Measurements from ENCODE around the gene CPSF6.
"Not testable (repeated sequence)": the region's sequence is repeated elsewhere in the genome, so short reads cannot be mapped to it uniquely, and the experiment has no call there.

The CPSF6 gene, protein sequence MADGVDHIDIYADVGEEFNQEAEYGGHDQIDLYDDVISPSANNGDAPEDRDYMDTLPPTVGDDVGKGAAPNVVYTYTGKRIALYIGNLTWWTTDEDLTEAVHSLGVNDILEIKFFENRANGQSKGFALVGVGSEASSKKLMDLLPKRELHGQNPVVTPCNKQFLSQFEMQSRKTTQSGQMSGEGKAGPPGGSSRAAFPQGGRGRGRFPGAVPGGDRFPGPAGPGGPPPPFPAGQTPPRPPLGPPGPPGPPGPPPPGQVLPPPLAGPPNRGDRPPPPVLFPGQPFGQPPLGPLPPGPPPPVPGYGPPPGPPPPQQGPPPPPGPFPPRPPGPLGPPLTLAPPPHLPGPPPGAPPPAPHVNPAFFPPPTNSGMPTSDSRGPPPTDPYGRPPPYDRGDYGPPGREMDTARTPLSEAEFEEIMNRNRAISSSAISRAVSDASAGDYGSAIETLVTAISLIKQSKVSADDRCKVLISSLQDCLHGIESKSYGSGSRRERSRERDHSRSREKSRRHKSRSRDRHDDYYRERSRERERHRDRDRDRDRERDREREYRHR

DNA sequence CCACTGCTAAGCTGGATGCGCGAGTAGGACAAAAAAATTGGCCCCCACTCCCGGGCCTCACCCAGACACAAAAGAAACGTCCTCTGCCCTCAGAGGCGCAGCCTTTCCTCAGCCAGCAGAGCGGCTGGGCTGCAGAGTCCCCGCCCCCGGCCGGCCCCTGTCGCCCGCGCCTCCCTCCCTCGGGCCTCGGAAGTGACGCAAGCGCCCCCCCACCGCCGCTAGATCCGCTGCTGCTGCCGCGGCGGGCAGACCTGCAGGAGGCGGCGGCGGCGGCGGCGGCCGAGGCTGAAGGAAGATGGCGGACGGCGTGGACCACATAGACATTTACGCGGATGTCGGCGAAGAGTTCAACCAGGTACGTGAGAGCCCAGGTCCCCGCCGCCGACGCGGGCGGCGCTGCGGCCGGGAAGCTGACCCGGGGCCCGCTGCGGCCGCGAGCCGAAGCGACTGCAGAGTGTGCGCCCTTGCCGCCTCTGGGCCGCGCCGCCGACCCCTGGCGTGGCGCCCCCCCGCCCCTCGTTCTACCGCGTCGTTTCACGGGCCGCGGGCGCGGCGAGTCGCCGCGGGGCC is at the start of gene CPSF6:
Gene CPSF6, plus strand, starts transcription at position 218 of the 570 bp plus-strand sequence. Its CDS starts 78 bp downstream, at position 296.
- peak; percentile 95 for DNase-seq

- no peak for DNase-seq
Measured at GRCh38 chr12:69196302-69197288, 42.8 kb upstream of the CPSF6 start.

DNA sequence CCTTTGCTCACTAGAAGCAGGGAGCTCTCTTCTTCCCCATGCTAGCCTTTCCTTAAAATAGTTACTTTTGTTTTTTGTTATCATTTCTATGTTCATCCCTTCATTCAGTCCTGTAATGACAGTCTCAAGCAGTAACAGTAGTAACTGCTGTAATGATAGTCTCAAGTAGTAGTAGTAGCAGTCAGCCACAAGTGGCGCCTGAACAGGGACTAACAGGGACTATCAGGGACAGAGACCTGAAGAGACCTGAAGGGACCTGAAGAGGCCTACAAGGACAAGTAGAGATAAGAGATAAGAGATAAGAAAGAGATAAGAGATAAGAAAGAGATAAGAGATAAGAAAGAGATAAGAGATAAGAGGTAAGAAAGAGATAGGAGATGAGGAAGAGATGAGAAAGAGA is 39.4 kb upstream of the CPSF6 start:
- not testable (repeated sequence) for DNase-seq

- DNase-seq, result no peak
Measured at GRCh38 chr12:69204191-69204590, 35.2 kb upstream of the CPSF6 start.

DNA sequence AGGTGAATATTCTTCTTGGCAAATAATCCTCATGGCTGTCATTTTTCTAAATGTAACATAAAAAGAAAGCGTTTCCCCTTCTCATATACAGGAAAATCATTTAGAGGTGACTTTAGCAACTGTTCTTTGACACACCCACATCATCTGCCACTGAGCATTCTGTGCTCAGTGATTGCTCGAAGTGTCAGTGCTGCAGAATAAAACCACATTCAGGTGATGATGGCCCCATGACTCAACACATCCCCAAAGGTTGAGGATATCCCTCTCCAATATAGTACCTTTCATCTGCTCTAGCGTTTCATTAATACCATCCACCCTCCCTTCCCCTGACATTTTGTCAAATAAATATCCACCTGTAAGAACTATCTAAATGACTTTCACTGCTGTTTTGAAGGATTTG is 28.7 kb upstream of the CPSF6 start:
- no peak for DNase-seq

- no peak for DNase-seq
Measured at GRCh38 chr12:69211160-69211559, 28.2 kb upstream of the CPSF6 start.

DNA sequence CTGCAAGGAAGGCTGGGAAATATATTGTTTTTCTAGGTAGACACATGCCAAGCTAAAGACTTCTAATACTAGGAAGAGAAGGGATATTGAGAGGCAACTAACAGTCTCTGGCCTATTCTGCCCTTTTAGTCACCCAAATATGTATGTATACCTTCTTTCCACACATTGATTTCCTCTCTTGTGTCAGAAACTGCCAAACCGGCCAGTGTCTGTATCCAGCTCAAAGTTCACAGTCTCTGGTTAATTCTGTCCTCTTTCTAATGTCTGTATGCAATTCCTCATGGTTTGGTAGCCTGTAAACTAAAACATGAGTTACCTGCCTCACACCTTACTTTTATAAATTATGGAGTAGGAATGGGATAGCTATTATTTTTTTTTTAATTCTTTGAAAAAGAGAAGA is 25.2 kb upstream of the CPSF6 start:
- DNase-seq, result no peak

- DNase-seq, result no peak
Measured at GRCh38 chr12:69225251-69225910, 14.0 kb upstream of the CPSF6 start.

DNA sequence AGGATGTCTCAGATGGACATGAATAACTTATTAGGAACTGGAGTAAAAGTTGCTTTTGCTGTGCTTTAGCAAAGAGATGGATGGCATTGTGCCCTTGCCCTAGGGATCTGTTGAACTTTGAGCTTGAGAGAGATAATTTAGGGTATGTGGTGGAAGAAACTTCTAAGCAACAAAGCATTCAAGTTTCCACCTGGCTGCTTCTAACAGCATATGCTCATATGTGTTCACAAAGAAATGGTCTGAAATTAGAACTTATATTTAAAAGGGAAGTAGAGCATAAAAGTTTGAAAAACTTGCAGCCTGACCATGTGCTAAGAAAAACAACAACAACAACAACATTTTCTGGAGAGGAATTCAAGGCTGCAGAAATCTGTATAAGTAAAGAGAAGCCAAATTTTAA is 7.9 kb upstream of the CPSF6 start:
- no peak for DNase-seq

DNA sequence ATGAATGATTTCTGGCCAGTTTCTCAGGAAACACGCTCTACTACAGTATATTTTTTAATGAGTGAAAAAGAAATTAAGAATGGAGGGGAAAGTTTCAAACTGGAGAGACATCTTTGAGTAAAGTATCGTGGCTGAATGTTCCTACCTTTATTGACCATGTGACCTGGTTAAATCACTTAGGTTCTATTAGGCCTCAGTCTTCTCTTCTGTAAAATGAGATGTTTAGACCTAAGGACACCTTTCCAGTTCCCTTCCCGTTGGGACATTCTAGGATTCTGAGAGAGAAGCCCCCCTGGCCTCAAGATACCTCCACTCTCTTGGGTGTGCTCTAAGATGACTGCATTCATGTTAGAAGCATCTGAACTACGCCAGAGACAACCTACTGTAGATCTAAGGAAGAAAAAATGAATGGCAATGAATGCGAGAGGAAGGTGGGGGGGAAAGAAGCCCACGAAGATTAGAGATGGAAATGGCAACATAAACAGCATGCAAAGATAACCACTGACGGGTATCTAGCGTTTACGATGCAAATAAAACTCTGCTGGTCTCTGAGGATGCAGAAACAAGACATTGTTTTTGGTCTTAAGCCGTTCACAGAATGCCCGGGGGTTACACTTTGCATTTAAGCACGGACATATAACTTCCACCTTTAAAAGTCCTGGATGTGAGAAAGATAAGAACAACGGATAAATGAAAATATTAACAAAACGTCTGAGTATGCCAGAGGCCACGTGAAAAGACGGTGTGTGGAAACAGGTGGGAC is 599 bp upstream of the CPSF6 start:
- DNase-seq, result no peak

DNA sequence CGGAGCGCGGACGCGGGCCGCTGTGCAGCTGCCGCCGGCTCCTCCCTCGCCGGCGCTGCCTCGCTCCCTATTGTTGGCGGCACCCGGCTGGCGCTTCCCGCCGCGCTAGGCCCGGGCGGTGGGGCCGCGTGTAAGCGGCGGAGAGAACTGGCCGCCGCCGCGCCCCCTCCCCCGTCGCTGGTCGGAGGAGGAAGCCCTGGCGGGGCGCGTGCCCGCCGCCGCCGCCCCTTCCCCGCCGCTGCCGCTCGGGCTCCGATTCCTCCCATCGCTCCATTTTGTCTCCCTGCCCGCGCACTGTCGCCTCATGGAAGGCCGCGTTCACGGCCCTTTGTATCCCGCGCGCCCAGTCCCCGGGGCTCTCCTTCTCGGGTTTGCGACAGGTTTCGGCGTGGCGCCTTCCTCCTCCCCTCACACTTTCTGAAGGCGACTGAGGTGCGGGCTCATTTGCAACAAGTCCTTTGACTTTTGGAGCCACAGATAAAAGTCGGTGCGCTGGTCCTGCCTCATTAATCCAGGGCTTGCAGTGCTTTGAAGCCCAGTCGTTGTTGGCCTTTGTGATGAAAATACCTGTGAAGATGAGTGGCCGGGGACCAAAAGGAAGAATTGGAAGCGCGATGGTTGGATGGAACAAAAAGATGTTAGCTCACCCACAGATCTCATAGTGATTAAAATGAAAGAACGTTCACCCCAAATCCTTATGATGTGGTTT is 707 bp downstream of the CPSF6 start:
- peak; percentile 26 to 60 for DNase-seq

DNA sequence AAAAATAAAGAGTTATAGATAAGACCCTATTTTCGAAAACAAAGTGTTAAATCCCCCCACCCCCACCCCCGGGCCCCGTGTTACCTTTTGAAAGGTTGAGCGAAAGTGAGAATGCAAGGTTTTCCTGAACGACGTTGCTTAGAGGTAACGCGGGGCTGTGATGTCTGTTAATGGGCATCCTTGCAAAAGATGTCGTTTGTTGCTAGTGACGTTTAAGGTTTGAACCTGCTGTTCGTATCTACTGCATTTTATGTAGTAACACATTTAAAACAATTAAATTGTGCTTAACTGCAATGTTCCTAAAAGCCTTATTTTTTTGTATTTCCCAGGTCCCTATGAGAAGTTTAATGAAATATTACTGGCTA is 1.2 kb downstream of the CPSF6 start:
- DNase-seq, result peak in 1 of 2 donors; percentile 24

DNA sequence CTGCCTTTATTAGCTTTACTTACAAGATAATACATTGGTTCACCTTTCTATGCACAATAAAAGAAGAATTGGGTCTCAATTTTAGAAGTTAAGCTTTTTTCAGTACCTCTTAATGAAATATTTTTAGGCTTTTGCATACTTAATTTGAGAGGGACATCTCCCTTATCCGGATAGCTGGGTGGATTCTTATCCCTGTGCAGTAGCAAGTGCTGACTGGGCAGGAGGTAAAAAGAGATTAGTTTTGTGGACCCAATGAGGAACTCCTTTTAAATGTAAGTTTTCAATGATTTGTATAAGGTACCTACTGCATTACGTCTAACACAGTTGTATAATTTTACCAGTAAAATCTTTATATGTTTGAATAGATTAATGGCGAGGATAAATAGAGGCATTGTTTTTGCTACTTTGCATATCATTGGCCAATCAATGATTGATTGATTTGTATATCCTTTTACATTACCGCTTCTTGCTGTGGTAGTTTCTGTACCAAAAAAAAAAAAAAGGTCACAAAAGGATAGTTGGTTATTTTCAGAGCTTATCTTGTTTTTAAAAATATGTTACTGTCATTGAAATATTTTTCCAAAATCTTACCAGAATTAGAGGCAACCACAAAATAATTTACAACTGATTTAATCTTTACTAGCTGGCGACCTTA is 2.2 kb downstream of the CPSF6 start:
- DNase-seq, result no peak

GRCh38 chr12:69243099-69244084 is 4.0 kb downstream of the CPSF6 start:
- DNase-seq, result peak in 1 of 2 donors; percentile 36

DNA sequence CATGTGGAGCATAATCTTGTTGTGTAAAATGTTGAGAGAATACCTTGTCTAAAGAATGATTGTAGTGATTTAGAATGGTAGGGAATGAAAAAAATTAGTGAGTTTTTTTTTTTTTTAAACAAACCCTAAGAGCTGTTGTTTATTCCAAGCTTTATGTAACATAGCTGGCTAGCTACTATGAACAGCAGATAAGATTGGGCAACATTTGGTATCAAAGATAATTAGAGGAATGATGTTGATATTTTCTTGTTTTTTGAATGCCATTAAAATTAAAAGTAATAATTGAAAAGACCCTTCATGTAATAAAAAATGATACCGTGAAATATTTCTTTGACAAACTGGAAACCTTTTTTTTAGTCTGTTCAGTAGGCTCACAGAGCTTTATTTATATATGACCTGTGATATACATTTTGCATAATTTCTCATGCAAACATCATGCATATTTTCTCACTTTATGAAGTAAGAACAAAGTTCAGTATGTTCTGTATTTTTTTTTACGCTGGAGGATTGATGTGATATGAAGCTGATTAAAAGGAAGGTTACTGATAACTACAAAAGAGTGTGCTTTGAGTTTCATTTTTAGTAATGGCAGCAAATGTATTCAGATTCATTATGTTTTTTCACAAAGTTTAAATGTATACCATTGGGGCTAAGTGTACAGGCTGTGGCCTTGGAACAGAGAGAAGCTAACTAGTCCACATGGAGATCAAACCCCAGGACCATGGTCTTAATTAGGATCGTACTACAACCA is 8.1 kb downstream of the CPSF6 start:
- DNase-seq, result no peak

DNA sequence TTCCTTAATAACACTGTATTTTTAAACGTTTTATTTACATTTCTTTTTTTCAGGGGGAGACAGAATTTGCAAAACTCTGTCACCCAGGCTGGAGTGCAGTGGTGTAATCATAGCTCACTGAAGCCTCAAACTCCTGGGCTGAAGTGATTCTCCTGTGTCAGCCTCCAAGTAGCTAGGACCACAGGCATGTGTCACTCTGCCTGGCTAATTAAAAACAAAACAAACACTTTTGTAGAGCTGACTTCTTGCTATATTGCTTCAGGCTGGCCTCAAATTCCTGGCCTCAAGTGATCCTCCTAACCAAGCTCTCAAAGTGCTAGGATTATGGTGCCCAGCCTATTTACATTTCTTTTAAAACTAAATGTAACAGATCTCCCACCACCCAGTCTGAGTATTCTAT is 12.7 kb downstream of the CPSF6 start:
- DNase-seq, result no peak

GRCh38 chr12:69254046-69254445 is 14.7 kb downstream of the CPSF6 start:
- peak in 1 of 2 donors; percentile 79 for DNase-seq

DNA sequence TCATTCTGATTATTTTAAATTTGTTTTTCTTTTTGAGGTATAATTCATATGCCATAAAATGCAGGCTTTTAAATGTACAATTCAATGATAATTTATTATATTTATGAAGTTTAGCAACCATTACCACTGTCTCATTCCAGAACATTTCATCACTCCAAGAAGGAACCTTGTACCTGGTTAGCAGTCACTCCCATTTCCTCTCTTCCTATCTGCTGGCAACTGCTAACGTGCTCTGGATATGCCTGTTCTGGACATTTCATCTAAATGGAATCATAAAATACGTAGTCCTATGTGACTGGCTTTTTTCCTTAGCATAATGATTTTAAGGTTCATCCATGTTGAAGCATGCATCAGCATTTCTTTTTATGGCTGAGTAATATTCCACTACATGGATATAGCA is 15.5 kb downstream of the CPSF6 start:
- DNase-seq, result no peak

All from CD4-positive, alpha-beta T cell treated with Interleukin-4 for 1 hour (primary cell).